ENCODE data around the gene CNGA3.

The CNGA3 gene

GRCh38 chr2:98379311-98380202, 33.3 kb downstream of the CNGA3 start:
- no peak for DNase-seq

GRCh38 chr2:98380203-98380535, 33.9 kb downstream of the CNGA3 start:
- DNase-seq: no peak

GRCh38 chr2:98381494-98381893, 35.2 kb downstream of the CNGA3 start:
- no peak for DNase-seq

- no peak for DNase-seq
Observed at GRCh38 chr2:98382086-98382485, 35.8 kb downstream of the CNGA3 start.

- no peak for DNase-seq
Observed at GRCh38 chr2:98382739-98383138, 36.5 kb downstream of the CNGA3 start.

GRCh38 chr2:98383166-98383565, 36.9 kb downstream of the CNGA3 start:
- DNase-seq: no peak

GRCh38 chr2:98385050-98385699, 38.9 kb downstream of the CNGA3 start:
- peak; percentile 86 to 92 for DNase-seq

- no peak for DNase-seq
Observed at GRCh38 chr2:98387478-98387877, 41.2 kb downstream of the CNGA3 start.

- DNase-seq: no peak
Observed at GRCh38 chr2:98388081-98388480, 41.8 kb downstream of the CNGA3 start.

GRCh38 chr2:98388601-98389250, 42.5 kb downstream of the CNGA3 start:
- no peak for DNase-seq

- DNase-seq: no peak
Observed at GRCh38 chr2:98389251-98389605, 43.0 kb downstream of the CNGA3 start.

GRCh38 chr2:98390571-98391476, 44.6 kb downstream of the CNGA3 start:
- DNase-seq: no peak

GRCh38 chr2:98391581-98392270, 45.5 kb downstream of the CNGA3 start:
- no peak for DNase-seq

GRCh38 chr2:98393354-98393753, 47.1 kb downstream of the CNGA3 start:
- no peak for DNase-seq

- DNase-seq: peak in 1 of 2 experiments; percentile 1
Observed at GRCh38 chr2:98394595-98395153, 48.4 kb downstream of the CNGA3 start.

- DNase-seq: no peak
Observed at GRCh38 chr2:98395977-98396376, 49.7 kb downstream of the CNGA3 start.

- no peak for DNase-seq
Observed at GRCh38 chr2:98396745-98397355, 50.6 kb downstream of the CNGA3 start.

GRCh38 chr2:98399140-98399539, 52.9 kb downstream of the CNGA3 start:
- no peak for DNase-seq

GRCh38 chr2:98403878-98404277, 57.6 kb downstream of the CNGA3 start:
- no peak for DNase-seq

GRCh38 chr2:98404556-98405250, 58.4 kb downstream of the CNGA3 start:
- no peak for DNase-seq

- no peak for DNase-seq
Observed at GRCh38 chr2:98405301-98405700, 59.0 kb downstream of the CNGA3 start.

Data from Kasumi-1 (cell line).